Measurements from ENCODE around the gene FLRT1.
"Not testable (repeated sequence)": the region's sequence is repeated elsewhere in the genome, so short reads cannot be mapped to it uniquely, and the experiment has no call there.

FLRT1 gene

DNA sequence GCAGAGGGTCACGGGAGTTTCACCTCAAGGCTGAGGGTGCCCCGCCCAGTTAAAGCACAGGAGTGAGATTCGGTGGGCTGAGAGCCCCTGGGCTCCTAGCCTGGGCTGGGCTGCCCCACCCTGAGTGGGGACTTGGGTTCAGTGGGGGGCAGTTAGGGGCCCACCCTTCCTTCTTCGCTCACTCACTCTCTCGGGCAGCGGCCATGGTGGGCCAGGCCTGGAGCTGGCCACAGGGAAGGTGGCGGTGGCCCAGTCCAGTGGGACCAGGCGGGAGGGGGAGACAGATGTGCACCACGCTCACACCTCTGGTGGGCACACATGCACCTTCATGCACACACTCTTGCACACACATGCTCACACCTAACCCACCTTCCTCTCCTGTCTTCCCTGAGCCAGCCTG is 6.1 kb downstream of the FLRT1 start:
- DNase-seq (ENCODE audit: extremely low read depth, low read depth): no peak
- TF ChIP-seq, protein P1, sequence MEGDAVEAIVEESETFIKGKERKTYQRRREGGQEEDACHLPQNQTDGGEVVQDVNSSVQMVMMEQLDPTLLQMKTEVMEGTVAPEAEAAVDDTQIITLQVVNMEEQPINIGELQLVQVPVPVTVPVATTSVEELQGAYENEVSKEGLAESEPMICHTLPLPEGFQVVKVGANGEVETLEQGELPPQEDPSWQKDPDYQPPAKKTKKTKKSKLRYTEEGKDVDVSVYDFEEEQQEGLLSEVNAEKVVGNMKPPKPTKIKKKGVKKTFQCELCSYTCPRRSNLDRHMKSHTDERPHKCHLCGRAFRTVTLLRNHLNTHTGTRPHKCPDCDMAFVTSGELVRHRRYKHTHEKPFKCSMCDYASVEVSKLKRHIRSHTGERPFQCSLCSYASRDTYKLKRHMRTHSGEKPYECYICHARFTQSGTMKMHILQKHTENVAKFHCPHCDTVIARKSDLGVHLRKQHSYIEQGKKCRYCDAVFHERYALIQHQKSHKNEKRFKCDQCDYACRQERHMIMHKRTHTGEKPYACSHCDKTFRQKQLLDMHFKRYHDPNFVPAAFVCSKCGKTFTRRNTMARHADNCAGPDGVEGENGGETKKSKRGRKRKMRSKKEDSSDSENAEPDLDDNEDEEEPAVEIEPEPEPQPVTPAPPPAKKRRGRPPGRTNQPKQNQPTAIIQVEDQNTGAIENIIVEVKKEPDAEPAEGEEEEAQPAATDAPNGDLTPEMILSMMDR (IDR thresholded peaks at IDR 0.05; ENCODE audit: low read depth, low read length): no peak

DNA sequence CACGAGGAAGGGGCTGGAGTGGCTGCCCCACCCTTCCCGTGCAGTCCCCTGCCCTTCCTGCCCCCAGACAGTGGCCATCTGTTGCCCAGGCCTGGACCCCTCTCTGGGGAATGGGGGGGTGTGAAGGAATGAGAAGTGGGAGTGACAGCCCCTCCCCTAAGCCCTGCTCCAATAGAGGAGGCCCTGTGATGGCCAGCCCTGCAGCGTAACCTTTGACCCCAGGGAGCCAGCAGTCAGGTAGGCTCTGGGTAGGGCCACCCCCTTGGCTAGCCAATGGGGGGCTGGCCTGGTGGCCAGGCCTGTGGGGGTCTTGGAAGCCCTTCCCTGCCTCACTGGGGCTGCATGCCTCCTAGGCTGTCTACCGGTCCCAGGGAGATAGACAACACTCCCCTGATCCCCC is 6.6 kb downstream of the FLRT1 start:
- no peak for DNase-seq (ENCODE audit: extremely low read depth, low read depth)
- TF ChIP-seq, protein P1 (IDR thresholded peaks at IDR 0.05; ENCODE audit: low read depth, low read length): no peak

DNA sequence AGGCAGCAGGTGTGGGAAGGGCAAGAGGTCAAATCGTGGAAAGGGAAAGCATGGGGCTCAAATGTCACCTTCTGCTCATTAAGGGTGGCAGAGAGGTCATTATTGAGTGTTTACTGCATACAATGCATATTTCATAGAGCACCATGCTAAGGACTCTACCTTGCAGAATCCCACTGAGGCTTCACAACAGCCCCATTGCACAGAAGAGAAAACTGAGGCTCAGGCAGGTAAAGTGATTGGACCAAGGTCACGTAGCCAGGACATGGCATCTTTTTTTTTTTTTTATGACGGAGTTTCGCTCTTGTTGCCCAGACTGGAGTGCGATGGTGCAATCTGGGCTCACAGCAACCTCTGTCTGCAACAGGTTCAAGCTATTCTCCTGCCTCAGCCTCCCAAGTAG is 7.8 kb downstream of the FLRT1 start:
- TF ChIP-seq, protein P1 (IDR thresholded peaks at IDR 0.05; ENCODE audit: low read depth, low read length): no peak
- no peak for DNase-seq (ENCODE audit: extremely low read depth, low read depth)

DNA sequence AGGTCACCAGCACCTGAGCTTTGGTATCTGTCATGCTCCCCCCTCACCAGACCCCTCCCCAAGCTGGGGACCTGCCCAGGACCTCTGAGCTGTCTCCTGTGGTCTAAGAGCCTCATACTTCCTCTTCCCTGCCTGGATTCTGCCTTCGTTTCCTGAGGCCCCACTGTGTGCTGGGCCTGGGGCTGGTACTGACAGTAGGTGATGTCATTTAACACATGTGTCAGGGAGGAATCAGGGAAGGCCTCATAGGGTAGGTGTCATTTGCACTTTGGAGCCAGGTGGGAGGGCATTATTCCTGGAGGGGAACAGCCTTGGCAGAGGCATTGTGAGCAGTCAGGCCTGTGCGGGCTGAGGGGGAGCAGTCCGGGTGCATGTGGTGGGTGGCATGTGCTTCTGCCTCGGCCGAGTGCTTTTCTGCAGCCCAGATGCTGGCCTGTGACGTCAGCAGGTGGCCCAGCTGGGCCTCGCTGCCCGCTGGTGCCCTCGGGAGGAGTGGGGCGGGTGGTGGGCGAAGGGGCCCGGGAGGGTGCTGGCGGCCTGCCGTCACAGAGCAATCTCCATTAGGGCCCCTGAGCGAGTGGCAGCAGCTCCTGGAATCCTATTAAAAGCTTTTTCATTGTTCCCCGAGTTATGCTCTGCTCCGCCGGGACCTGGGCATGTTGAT is 9.1 kb downstream of the FLRT1 start:
- no peak for DNase-seq (ENCODE audit: extremely low read depth, low read depth)
- TF ChIP-seq, protein P1 (IDR thresholded peaks at IDR 0.05; ENCODE audit: low read depth, low read length): no peak

DNA sequence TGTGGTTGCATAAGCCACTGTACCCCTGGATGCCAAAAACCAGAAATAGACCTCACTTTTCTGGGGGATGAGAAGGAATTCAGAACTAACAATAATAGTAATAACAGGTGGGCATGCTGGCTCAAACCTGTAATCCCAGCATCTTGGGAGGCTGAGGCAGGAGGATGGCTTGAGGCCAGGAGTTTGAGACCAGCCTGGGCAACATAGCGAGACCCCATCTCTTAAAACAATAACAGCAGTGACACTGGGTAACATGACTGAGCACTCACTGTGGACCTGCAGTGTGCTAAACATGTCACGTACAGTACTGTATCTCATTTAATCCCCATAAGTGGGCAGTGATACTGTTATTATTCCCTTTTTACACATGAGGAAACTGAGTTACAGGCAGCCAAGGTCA is 10.0 kb downstream of the FLRT1 start:
- no peak for DNase-seq (ENCODE audit: extremely low read depth, low read depth)
- TF ChIP-seq, protein P1 (IDR thresholded peaks at IDR 0.05; ENCODE audit: low read depth, low read length): no peak

DNA sequence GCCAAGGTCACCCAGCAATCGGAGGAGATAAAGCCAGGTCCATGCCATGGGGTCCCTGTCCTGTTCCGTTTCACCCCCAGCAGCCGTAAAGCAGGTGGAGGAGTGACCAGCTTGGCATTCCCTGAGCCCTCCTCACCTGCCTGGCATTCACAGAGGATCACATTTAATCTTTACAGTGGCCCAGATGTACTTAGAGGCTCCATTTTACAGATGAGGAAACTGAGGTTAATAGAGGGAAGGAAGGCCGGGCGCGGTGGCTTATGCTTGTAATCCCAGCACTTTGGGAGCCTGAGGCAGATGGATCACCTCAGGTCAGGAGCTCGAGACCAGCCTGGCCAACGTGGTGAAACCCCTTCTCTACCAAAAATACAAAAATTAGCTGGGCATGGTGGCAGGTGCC is 11.6 kb downstream of the FLRT1 start:
- DNase-seq (ENCODE audit: extremely low read depth, low read depth): not testable (repeated sequence)

DNA sequence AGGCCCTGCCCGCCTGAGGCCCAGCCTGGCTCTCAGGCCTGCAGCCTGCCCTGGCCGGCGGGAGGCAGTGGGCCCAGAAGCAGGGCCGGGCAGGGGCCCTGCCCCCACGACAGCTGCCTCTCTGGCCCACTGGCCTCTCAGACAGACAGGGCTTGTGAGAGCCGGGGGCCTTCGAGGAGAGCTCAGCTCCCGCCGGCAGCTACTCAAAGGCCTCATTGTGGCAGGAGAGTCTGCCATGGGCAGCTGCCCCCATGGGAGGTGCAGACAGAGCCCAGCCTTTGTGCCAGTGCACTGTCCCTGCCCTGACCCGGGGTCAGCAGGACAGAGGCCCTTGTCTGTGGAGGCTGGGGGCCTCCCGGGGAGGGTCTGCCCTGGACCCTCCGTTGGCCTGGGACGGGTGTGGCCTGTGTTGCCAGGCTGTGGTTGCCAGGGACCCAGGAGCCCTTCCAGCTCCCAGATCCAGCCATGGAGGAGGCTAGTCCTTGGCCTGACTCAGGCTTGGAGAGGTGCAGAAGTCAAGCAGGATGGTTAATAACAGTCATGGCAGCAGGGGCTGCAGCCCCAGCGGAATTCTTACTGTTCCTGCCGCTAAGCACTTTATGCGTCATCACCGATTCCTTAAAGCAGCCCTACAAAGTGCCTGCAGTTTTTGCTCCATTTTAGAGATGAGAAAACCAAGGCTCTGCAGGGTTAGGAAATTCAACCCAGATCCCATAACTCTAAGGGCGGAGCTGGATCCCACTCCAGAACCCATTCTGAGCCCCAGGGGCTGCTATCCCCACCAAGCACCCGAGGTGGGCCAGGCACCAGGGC is 12.5 kb downstream of the FLRT1 start:
- DNase-seq (ENCODE audit: extremely low read depth, low read depth): no peak
- TF ChIP-seq, protein P1 (IDR thresholded peaks at IDR 0.05; ENCODE audit: low read depth, low read length): no peak

Measured in AG09319 (cell line).